D341Med (cell line): Measurements from ENCODE around the gene ANKRD37.

Experiments used
- DNase-seq: peaks from one replicate; pipeline ENCODE4 v3.0.0; 2012; ENCODE audit warnings: low spot score

The ANKRD37 gene

DNA sequence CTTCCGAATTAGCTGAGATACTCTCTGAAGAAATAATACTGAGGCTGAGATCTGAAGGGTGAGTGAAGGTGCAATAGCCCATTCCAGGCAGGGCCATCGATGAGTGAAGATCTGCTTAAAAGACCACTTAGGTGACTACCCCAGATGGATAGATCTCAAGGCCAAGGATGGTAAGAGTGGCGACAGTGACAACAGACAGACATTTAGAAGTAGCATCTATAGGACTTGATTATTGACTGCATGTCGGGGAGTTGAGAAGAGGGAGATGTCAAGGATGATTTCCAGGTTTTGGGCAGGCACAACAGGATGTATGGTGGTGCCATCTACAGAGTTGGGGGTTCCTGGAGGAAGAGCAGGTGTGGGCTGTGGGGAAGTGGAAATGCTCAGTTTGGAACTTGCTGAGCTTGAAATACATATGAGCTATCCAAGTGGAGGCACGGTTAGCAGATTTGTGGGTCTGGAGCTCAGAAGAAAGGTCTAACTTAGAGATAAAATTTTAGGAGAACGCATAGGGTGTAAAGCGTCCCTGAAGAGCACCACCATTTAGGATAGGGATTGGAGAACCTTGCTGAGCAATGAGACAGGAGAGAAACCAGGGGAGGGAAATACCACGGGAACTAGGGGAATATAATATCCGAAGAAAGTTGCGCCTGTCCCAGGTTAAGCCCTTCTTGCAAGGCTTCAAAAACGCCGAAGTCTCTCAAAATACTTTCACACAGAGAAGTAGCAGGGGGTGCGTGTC lies 28.4 kb downstream of the ANKRD37 start:
- no peak for DNase-seq

- peak; percentile 95 for DNase-seq
Measured at GRCh38 chr4:185425647-185426352, 29.2 kb downstream of the ANKRD37 start, which contains the start of gene UFSP2. TSS of gene UFSP2 (minus strand) at chr4:185425964. CDS start at chr4:185425868, 96 bp downstream.

GRCh38 chr4:185426960-185427688 lies 30.5 kb downstream of the ANKRD37 start:
- DNase-seq, result no peak

GRCh38 chr4:185429660-185430059 lies 33.0 kb downstream of the ANKRD37 start:
- DNase-seq, result no peak

GRCh38 chr4:185435466-185435865 lies 38.8 kb downstream of the ANKRD37 start:
- no peak for DNase-seq

DNA sequence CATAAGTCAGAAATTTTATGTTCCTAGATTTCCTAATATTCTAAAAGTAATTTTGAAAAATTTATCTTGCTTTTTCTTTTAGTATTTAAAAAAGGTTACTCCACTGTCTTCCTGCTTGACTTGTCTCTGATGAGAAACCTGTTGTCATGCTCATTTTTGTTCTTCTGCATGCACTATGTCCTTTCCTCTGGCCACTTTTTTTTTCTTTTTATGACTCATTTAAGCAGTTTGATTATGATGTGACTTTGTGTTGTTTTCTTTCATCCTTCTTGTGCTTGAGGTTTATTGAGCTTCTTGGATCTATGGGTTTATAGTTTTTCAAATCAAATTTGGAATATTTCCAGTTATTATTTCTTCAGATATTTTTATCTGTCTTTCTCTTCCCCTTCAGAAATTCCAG lies 41.2 kb downstream of the ANKRD37 start:
- no peak for DNase-seq

- no peak for DNase-seq
Measured at GRCh38 chr4:185441479-185441878, 44.8 kb downstream of the ANKRD37 start.

DNA sequence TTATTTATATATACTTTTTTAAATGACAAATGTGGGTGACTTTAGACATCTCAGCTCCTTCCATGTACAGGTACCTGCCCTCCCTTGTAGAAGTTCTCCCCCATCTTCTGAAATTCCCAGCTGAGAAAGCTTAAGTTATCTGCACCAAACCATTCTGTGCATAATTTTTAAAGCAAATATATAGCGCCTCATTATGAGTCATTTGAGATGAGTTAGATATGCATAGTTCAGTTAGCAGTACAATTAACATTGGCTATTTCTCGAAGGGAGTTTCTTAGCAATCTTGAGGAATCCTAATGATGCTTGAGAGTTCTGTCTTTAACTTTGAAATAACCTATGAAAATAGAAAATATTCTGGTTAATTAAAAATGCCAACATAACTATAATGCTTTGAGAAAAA lies 48.6 kb downstream of the ANKRD37 start:
- DNase-seq, result no peak
